PC-9 (cell line): ENCODE data around the gene CLDN20. TPM values are rescaled to one million over a fixed set of nuclear protein-coding genes. Genes with fewer than 3 reads are reported as not detected.
A peak's percentile ranks its signal among the peaks of the same experiment; 100 is the strongest.

ENCODE experiments used
- BruUV-seq: library from RNA; stranded (reverse); fragments of 400-500 nt; replicated peaks from 2 replicates; lab custom pipeline; 2021; lab: Mats Ljungman, UMichigan
- CTCF ChIA-PET: fragments of 300-600 bp; sonication (Branson Sonifier 250); formaldehyde crosslinking; loops from one replicate; lab custom pipeline; 2022; ENCODE audit warnings: antibody characterized with exemption; lab: Charles Lee
- POLR2A ChIA-PET: fragments of 300-600 bp; sonication (Branson Sonifier 250); formaldehyde crosslinking; loops from one replicate; lab custom pipeline; 2022; ENCODE audit warnings: antibody characterized with exemption; ENCODE audit not compliant: unreplicated experiment; lab: Charles Lee
- DNase-seq, 2 experiments: peaks; one replicate each; pipeline versions ENCODE4 v3.0.0 to v3.0.0-alpha.2; 2015 to 2022; ENCODE audit warnings: mixed read lengths in 1 of 2
- H2AFZ ChIP-seq: fragments of 200-600 bp; sonication (generic); 2 replicates; pipeline ENCODE4 v1.8.1; 2017; ENCODE audit warnings: antibody characterized with exemption
- H3F3A ChIP-seq: fragments of 200-600 bp; sonication (generic); 2 replicates; pipeline ENCODE4 v1.8.1; 2017; ENCODE audit warnings: antibody characterized with exemption, mild to moderate bottlenecking, low read depth; ENCODE audit not compliant: insufficient read depth
- H3K27ac ChIP-seq: fragments of 200-600 bp; sonication (generic); 2 replicates; pipeline ENCODE4 v1.6.1; 2016; ENCODE audit warnings: mixed run types
- H3K27me3 ChIP-seq: fragments of 200-600 bp; sonication (generic); 2 replicates; pipeline ENCODE4 v1.6.1; 2016; ENCODE audit warnings: low read depth, mixed run types; ENCODE audit not compliant: insufficient read depth
- H3K36me3 ChIP-seq: fragments of 200-600 bp; sonication (generic); 2 replicates; pipeline ENCODE4 v1.6.1; 2016; ENCODE audit warnings: low read depth, mixed run types
- H3K4me1 ChIP-seq: fragments of 200-600 bp; sonication (generic); replicated peaks from 2 replicates; pipeline ENCODE4 v1.6.1; 2016; ENCODE audit warnings: mixed run types; ENCODE audit not compliant: insufficient read depth
- H3K4me2 ChIP-seq: fragments of 200-600 bp; sonication (generic); 2 replicates; pipeline ENCODE4 v1.6.1; 2017; ENCODE audit warnings: mixed run types
- H3K4me3 ChIP-seq: fragments of 200-600 bp; sonication (generic); 2 replicates; pipeline ENCODE4 v1.6.1; 2016; ENCODE audit warnings: mixed run types
- H3K79me2 ChIP-seq: fragments of 200-600 bp; sonication (generic); 2 replicates; pipeline ENCODE4 v1.6.1; 2017; ENCODE audit warnings: low read depth, mixed run types
- H3K9me2 ChIP-seq: fragments of 200-600 bp; sonication (generic); 2 replicates; pipeline ENCODE4 v1.8.1; 2017; ENCODE audit warnings: mild to moderate bottlenecking; ENCODE audit not compliant: insufficient read depth
- H3K9me3 ChIP-seq: fragments of 200-600 bp; sonication (generic); 2 replicates; pipeline ENCODE4 v1.8.1; 2016; ENCODE audit warnings: low read depth; ENCODE audit not compliant: insufficient read depth
- H4K20me1 ChIP-seq: fragments of 200-600 bp; sonication (generic); 2 replicates; pipeline ENCODE4 v1.8.1; 2017; ENCODE audit not compliant: insufficient read depth
- CTCF ChIP-seq: fragments of 200-600 bp; sonication (generic); conservative IDR thresholded peaks from 2 replicates; pipeline ENCODE4 v1.6.1; 2017; ENCODE audit warnings: mixed run types, antibody characterized with exemption, mild to moderate bottlenecking, moderate library complexity
- EZH2 ChIP-seq: fragments of 200-600 bp; sonication (generic); IDR thresholded peaks from 2 replicates; pipeline ENCODE4 v1.8.0; 2017; ENCODE audit warnings: antibody characterized with exemption, low read depth
- intact Hi-C: fragments of 100-400 bp; cut with micrococcal nuclease; formaldehyde crosslinking; loops from one replicate; pipeline ENCODE4 v1.10.0; 2022; ENCODE audit not compliant: unreplicated experiment
- total RNA-seq: library from RNA; stranded (reverse); gene quantifications from 2 replicates; pipeline ENCODE4 v1.2.3, GENCODE V29; 2021

CLDN20 gene
- total RNA-seq, 1 experiment from 2014 or later = not detected

- no peaks in the 10 kb centered on the region for H3K27me3 ChIP-seq
- no peak overlapping the region for H3K4me2 ChIP-seq
- CTCF ChIA-PET = no interaction called here
- POLR2A ChIA-PET = no interaction called here
- H3K4me1 ChIP-seq = no peaks in the 10 kb centered on the region
- H3K9me3 ChIP-seq = no peaks in the 10 kb centered on the region
- no peak for DNase-seq
- TF ChIP-seq EZH2 (no peak), CTCF (no peak)
- H3K9me2 ChIP-seq = no peaks in the 10 kb centered on the region; the same call in 1 of the 2 replicates
- no TSS peak for BruUV-seq
- H4K20me1 ChIP-seq = no peaks in the 10 kb centered on the region
- H3K27ac ChIP-seq = no peak overlapping the region
- no peak overlapping the region for H3K4me3 ChIP-seq
- H3K36me3 ChIP-seq = no peaks in the 10 kb centered on the region
- intact Hi-C loops = loop anchor here (5.0 kb wide), 1 partner anchor 1236 kb away; no protein-coding TSS in a partner anchor
- no peaks in the 10 kb centered on the region for H3K79me2 ChIP-seq
- 0 out of 2 replicates have a peak overlapping the region, but pooled peaks have one; percentile 31 for H2AFZ ChIP-seq
- no peaks in the 10 kb centered on the region for H3F3A ChIP-seq
These were observed 62.1 kb downstream of the CLDN20 start for GRCh38 chr6:155325700-155326516.

Other genes with a start within 250 kb of the CLDN20 start
- 17.7 and 19.5 TPM in 2 replicates for gene TFB1M, start 50.5 kb downstream of the CLDN20 start, total RNA-seq
- not detected in 2 replicates for gene NOX3, start 191.8 kb downstream of the CLDN20 start, total RNA-seq